IPS-18c (cell line): ENCODE measurements around the gene DDX42.
A peak's percentile ranks its signal among the peaks of the same experiment; 100 is the strongest.
"Not testable (repeated sequence)": the region's sequence is repeated elsewhere in the genome, so short reads cannot be mapped to it uniquely, and the experiment has no call there.

Experiments
- H3K4me3 ChIP-seq: 2 replicates; pipeline ENCODE4 v1.7.0; 2013; ENCODE audit warnings: low read depth, mild to moderate bottlenecking, low read length, moderate library complexity; ENCODE audit not compliant: insufficient read depth
- H3K9me3 ChIP-seq: one replicate; pipeline ENCODE4 v1.6.1; 2013; ENCODE audit warnings: mild to moderate bottlenecking, low read length, moderate library complexity; ENCODE audit not compliant: control insufficient read depth, insufficient read depth

DDX42 gene

DNA sequence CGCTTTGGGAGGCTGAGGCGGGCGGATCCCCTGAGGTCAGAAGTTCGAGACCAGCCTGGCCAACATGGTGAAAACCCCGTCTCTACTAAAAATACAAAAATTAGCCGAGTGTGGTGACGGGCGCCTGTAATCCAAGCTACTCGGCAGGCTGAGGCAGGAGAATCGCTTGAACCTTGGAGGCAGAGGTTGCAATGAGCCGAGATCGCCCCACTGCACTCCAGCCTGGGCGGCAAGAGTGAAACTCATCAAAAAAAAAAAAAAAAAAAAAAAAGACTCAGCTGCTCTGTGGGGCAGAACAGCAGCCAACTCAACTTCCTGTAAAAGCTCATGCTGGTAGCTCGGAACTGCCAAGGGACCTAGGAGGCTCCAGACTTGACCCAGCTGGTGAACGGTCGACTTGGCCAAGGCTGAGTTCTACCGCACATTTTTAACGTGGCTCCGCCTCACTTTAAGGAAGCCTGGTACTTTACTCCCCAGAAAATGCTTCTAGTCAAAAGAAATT lies 69.5 kb downstream of the DDX42 start:
- not testable (repeated sequence) for H3K9me3 ChIP-seq
- peak overlapping the region; percentile 65 for H3K4me3 ChIP-seq

DNA sequence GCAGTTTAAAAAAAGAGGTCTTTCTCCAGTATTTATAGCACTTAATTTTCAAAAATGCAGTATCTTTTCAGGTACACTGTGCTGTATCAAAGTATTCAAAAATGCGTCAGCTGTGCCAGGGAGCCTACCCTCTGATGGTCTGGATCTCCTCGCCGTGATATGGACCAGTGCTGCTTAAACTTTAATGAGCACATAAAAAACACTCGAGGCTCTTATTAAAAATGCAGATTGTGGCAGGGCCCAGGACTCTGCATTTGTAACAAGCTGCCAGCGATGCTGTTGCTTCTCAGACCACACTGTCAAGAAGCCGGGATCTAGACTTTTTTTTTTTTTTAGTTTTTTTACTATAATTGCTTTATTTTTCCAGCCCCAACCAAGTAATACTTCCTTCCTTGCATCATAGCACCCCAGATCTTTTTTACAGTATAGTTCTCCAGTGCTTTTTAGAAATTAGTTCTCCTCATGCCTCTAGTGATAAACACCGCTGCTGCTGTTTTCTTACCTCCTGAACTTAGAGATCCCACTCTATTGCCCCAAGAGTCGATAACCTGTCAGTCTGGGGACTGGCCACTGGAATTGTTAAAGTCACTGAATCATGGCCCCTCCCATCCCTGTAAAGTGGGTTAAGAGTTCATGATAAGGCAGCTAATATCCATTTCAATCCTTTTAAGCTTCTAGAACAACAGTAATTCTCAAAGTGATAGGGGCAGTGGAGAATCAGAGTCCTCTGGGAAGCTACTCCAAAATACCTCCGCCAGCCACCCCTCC lies 70.1 kb downstream of the DDX42 start:
- Histone ChIP-seq H3K9me3 (no peaks in the 10 kb centered on the region), H3K4me3 (no peak overlapping the region; the same call in 1 of the 2 replicates)

DNA sequence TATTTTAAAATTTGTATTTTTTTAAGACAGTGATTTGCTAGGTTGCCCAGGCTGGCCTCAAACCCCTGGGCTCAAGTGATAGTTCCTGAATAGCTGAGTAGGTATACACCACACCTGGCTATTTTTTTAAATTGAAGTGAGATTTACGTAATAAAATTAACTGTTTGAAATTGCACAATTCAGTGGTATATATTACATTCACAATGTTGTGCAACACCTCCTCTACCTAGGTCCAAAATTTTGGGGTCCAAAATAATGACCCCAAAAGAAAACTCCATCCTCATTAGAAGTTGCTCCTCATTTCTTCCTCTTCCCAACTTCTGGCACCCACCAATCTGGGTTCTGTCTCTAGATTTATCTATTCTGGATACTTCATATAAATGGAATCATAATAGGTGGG lies 71.5 kb downstream of the DDX42 start:
- Histone ChIP-seq H3K9me3 (no peaks in the 10 kb centered on the region), H3K4me3 (no peak overlapping the region)

DNA sequence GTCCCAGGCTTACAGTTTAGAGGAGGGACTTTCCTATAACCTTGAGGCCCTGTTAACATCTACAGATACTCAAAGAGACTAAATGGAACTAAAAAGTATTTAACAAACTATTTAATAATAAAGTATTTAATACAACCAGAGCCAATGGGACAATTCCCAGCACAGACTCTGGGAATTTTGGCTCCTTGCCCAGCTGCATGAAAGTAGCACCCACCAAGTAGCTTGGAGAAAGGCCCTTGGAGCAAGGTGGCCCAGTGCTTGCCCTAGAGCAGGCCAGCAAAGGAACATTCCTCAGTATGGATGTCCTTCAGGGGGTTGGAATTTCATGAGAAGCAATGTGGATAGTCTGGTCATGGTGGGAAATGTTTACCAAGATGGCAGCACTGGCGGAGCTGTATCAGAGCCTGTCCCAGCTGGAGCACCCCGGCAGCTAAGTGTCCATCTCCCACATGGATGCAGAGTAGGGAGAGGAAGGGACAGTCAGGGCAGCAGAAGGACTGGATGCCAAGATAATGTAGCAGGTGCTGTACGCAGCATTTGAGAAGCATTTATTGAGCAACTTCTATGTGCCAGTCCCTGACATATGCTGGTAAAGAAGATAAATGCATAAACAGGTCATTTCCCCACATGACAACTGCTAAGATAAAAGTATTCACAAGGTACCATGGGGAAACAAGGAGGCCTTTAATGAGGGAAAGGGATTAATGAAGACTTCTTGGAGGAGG lies 73.7 kb downstream of the DDX42 start:
- Histone ChIP-seq H3K4me3 (no peak overlapping the region), H3K9me3 (no peaks in the 10 kb centered on the region)

DNA sequence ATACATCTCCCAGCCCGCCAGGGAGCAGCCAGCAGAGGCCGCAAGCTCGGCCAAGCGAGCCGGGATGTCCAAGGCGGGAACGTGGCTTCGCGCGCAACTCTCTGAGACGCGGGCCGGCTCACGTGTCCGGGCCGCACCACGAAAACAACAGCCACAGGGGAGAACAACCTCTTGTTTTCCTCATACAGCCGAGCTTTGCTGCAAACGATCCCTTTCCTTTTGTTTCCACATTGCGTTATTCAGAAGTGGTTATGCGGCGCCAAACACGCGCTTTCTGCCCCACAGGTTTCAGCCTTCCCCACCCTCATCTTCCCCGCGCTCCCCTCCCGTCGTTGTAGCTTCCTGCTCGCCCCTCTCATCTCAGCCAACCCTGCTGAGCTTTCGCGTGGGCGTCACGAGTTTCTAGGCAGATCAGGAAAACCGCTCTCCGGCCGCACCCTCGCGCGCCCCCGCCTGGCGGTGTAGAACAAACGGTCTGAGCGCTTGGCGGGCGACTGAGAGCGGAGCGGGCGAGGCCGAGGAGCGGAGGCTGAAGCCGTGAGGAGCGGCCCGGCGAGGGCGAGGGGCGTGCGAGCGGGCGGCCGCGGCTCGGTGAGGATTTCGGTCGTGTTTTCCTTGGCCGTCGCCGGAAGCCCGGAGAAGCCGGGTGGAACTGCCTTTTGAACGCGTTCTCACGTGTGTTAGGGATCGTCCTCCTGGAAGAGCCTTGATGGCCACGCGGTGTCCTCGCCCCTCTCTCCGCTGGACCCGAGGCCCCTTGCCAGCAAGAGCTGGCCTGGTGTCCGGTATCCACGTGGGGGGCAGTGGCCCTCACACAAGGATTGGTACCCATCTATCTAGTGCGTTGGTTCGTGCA lies 75.1 kb downstream of the DDX42 start:
- Histone ChIP-seq H3K4me3 (peak overlapping the region; percentile 41; the same call in 1 of the 2 replicates), H3K9me3 (no peaks in the 10 kb centered on the region)

DNA sequence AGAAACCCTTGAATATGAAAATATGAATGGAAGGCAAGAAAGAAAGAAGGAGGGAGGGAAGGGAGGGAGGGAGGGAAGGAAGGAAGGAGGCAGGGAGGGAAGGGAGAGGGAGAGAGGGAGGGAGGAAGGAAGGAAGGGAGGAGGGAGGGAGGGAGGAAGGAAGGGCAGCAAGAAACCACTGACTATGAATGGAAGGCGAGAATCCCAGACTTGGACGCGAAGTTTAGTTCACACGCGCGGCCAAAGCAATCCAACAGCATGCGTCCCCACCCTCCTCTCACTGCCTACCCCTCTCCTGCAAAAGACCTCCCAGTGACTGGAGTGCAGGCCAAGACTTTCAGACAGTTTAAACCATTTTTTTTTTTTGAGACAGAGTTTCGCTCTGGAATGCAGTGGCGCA lies 76.4 kb downstream of the DDX42 start:
- Histone ChIP-seq H3K4me3 (no peak overlapping the region), H3K9me3 (no peaks in the 10 kb centered on the region)

DNA sequence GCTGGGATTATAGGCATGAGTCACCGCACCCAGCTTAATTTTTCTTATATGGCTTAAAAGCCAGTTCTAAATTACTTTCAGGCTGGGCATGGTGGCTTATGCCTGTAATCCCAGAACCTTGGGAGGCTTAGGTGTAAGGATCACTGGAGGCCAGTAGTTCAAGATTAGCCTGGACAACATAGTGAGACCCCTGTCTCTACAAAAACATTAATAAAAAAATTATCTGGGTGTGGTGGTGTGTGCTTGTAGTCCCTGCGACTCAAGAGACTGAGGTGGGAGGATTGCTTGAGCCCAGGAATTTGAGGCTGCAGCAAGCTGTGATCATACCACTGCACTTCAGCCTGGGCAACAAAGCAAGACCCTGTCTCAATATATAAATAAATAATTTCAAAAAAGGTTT lies 79.3 kb downstream of the DDX42 start:
- no peaks in the 10 kb centered on the region for H3K9me3 ChIP-seq
- H3K4me3 ChIP-seq = no peak overlapping the region

DNA sequence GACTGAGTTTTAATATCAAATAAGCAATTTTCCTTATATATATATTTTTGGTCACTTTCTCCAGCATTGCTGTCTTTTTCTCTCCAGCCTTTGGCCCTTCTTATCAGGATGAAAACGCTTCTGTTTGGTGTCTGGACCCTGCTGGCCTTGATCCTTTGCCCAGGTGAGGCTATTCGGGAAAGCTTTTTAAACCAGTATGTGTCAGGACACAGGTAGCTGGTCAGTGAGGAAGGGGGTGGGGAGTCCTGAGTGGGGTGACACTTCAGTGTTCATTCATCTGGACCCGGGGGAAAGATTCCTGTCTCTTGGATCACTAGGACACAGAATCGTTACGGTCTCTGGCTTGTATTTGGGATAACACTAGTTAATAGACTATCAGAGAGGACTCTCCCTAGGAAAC lies 80.7 kb downstream of the DDX42 start:
- no peaks in the 10 kb centered on the region for H3K9me3 ChIP-seq
- no peak overlapping the region for H3K4me3 ChIP-seq

DNA sequence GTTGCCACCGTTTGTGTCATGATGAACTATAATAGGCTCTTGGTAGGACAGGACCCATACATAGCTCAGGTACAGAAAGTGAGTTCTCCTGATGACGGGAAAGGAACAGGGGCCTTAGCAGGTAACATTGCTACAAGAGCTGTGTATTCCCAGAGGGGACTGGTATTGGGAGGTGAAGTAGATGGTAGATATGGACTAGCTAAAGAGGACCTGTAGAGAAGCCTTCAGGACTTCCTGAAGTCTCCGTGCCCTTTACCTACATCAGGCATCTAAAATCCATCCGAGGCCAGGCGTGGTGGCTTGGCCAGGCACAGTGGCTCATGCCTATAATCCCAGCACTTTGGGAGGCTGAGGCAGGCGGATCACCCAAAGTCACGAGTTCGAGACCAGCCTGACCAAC lies 81.2 kb downstream of the DDX42 start:
- H3K4me3 ChIP-seq = no peak overlapping the region
- no peaks in the 10 kb centered on the region for H3K9me3 ChIP-seq

DNA sequence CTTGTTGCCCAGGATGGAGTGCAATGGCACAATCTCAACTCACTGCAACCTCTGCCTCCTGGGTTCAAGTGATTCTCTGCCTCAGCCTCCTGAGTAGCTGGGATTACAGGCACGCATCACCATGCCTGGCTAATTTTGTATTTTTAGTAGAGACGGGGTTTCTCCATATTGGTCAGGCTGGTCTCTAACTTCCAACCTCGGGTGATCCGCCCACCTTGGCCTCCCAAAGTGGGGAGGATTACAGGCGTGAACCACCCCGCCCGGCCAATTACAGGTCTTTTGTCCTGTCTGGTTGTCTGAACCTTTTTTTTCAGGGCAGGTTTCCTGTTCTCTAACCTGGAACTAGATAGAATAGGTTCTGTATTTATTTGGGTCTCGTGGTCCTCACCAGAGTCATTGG lies 82.5 kb downstream of the DDX42 start:
- not testable (repeated sequence) for H3K9me3 ChIP-seq, H3K4me3 ChIP-seq

DNA sequence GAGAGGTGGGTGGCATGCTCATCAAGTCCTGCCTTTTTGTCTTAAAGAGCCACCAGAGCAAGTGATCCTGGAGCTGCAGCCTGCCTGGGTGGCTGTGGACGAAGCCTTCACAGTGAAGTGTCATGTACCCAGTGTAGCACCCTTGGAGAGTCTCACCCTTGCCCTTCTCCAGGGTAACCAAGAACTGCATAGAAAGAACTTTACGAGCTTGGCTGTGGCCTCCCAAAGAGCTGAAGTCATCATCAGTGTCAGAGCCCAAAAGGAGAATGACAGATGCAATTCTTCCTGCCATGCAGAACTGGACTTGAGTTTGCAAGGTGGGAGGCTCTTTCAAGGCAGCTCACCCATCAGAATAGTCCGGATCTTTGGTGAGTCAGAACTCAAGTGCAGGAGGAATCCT lies 85.3 kb downstream of the DDX42 start:
- no peak overlapping the region for H3K4me3 ChIP-seq
- H3K9me3 ChIP-seq = no peaks in the 10 kb centered on the region

DNA sequence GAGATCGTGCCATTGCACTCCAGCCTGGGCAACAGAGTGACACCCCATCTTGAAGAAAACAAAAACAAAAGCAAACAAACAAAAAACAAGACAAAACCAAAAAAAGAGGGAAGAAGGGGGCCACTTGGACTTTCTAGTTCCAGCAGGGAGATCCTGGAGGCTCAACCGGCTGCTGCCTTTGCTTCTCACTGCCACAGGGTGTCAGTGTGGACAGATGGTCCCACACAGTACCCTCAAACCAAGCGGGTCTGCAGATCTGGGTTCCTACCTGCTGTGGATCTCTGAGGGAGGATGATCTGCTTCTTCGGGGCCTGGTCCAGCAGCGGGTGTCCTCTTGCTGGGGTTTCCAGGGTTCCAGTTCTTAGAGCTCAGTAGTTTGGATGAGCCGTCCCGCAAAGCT lies 92.7 kb downstream of the DDX42 start:
- not testable (repeated sequence) for H3K9me3 ChIP-seq, H3K4me3 ChIP-seq
